GM19240 (cell line): ENCODE measurements around the gene TAF1C.

Experiments
- DNase-seq: peaks from one replicate; pipeline ENCODE4 v3.0.0; 2011; ENCODE audit warnings: low spot score; ENCODE audit not compliant: insufficient read length

Gene TAF1C

DNA sequence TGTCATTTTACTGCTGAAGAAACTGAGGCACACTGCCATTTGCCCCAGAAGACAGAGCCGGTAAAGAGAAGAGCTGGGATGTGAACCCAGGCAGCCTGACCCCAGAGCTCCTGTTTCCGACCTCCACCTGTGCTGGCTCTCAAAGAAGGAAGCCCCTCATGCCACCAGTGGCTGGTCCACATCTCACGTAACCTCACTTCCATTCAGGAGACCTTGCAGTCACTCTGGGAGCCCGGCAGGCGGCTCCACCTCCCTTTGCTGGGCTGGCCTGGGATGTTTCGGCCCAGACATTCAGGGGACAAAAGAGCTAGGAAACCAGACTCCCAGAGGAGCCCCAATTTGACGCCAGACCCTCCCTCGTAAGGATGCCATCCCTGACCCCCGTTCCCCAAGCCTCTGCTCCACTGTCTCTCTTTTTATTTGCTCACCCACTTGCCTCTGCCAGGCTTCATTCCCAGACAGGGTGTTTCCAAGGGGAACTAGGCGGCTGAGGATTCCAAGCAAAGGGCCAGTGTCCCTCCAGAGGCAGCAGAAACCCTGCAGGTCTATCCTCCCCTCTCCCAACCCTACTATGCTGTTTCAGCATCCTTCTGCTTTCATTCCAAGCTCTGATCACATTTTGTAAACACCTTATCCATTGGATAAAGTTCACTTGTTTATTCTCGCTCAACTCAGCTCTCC is 2.8 kb downstream of the TAF1C start:
- no peak for DNase-seq

DNA sequence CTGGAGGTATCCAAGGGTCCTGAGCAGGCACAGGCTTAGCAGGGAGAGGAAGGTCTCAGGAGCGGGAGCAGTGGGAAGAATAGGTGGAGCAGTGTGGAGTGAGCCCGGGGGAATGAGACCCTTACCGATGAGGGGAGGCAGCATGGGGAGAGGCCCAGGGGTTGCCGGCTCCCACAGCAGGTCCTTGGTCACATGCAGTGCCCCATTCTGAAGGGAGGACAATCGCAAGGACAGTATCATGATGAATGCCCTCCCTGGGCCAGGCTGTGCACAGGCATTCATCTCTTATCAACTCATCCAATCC is 3.3 kb downstream of the TAF1C start:
- no peak for DNase-seq

DNA sequence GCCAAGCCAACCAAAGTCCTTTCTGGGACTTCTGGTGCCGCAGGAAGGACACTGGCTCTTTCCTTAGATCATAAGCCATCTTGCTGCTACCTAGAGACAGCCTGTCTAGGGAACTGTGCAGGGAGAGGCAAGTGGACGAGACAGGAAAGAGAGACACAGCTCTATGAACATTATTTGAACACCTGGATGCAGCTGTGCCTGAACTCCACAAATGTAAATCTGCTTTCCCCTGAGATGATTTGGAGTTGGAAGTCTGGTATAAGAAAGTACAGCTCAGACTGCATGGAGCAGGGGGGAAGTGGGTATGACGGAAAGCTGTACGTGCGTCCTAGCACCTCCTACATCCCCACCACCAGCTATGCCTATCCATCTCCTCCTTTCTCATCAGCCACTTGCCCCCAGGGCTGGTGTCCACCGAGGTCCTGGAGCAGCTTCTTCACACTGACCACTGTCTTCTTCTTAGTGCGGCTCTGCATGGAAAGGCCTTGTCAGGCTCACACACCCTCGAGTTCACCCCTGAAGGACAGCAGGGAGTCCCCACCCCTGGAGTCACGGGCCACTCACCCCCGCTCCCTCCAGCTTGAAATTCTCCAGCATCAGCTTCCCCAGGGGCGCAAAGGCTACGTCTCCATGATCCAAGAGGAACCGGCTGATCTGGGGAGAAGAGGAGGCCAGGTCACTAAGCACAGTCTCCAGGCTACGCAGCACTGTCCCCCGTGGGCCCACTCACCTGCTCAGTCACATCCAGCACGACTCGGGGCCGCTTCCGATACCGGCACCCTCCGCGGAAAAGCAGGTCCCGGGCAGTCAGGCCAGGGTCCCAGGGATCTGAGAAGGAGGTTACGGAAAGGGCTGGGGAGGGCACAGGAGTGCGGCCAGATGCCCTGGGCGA is 3.9 kb downstream of the TAF1C start:
- no peak for DNase-seq

DNA sequence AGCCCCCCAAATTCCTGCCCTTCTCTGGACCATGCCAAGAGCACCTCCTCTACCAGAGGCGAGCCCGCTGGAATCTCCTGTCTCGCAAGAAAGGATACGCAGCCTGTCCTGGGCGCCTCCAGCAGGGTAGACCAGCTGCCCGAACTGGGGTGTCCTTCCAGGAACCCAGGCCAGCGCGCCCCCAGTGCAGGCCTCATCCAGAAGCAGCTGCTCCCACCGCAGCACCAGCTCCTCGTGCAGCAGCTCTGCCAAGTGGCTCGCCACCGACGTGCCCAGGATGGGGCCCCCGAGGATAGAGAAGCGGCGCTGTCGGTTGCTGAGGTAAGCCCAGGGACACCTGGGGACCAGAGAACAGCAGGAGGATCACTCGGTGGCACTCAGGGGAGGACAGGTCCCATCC is 4.8 kb downstream of the TAF1C start:
- DNase-seq, result no peak

DNA sequence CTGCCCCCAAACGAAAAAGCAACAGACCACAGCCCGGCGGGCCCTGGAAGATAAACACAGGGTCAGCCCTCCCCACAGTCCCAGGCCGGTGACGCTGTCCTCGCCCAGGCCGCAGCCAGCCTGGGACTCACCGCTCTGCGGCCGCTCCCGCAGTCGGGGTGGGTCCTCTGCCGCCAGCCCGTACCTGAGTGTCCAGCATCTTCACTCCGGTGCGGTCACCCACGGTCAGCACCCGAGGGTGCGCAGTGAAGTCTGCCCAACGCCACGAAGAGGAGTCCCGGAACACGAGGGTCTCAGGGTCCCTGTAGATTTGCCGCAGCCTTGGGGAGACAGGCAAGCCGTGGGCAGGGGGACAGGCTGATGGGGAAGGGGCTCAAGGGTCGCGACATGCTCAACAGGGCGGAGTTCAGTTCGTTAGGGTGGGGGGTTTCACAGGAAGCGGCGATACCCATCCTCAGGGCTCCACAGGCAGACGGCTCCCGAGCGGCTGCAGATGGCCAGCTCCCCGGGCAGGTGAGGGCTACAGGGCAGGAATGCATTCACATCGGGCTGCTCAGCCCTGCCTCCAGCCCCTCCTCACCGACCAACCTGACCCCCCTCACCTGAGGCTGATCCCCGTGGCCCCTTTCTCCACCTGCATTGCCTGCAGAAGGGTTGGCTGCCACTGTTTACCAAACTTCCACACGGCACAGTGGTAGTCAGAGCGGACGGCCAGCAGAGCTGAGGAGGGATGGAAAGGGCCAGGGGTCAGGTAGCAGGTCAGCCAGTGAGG is 5.5 kb downstream of the TAF1C start:
- DNase-seq, result no peak

DNA sequence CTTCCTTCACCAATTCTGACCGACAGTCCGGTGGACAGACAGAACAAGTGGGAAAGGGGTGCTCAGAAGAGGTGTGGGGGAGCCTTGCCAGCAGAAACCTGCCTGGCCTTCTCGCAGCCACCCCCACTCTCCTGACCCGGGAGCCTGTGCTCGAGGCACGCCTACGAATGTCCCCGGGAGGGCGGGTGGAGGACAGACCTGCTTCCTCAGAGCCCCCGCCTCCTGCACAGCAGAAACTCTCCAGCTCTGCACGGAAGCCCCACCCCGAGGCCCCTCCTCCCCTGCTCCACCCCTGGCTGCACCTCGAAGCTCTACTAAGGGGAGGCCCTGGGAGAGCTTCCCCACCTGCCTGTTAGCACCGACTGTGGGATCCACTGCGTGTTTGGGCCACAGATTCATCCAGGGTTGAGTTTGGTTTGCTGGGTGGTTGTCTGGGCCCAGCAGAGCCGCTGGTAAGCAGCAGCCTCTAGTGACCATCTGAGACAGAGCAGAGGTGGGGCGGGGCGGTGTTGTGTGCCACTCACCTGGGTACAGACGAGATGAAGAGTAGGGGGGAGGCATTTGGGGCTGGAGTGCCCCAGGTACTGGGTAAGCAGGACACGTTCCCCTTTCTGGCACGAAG is 6.2 kb downstream of the TAF1C start:
- no peak for DNase-seq

DNA sequence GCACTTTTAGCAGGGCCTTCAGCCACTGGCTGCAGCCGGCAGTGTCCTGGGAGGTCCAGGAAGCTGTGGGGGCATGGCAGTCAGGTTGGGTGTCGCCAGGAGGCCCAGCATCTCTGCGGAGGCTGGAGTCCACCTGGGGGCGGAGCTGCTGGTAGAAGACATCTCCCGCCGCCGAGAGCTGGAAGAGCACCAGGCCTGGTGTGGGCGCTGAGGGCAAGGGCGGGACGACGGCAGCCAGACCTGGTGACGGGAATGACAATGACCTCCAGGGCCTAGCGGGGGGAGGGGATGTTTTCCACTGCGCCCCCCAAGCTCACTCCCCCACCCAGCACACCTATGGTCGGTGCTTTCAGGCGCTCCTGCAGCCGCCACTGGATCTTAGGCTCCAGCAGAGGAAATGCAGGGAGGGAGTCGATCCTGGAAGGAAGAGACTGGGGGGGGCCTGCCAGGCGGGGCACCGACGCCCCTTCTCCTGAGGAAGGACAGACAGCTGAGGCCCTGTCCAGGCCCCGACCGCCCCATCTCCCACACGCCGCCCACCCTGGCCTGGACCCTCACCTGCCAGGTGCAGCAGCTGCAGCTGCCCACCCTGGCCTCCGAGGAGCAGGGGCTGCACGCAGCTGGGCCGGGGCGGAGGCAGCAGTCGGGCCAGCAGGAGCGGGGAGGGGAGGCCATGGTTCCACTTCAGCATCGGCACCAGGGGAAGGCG is 7.1 kb downstream of the TAF1C start:
- no peak for DNase-seq

DNA sequence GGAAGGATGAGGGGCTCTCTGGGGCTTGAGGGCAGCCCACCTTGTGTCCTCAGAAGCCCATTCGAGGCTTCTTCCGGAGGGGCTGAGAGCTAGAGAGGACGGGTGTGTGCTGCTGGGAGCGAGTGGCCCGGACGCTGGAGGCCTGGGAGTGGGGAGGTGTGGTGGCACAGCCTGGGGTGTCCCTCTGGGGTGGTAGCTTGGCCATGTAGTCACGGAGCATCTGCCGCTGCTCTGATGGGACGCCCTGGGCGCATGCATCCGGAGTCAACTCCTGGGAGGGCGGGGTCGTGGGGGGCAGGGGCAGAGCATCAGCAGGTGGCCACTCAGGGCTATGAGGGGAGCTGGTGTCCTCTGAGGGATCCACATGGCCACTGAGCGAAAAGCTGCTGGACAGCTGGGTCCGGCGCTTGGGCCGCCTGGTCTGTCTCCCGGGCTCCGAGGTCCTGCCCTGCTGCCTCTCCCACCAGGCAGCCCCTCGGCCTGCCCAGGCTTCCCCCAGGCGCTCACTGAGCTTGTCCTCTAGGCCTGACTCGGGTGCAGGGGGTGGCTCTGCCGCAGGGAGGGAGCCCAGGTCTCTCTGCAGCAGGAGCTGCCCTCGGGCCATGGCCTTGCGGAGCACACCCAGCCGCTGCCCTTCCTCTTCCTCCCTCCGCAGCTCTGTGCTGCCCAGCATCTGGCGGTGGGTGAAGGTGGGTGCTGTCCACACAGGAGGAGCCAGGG is 7.8 kb downstream of the TAF1C start:
- no peak for DNase-seq

DNA sequence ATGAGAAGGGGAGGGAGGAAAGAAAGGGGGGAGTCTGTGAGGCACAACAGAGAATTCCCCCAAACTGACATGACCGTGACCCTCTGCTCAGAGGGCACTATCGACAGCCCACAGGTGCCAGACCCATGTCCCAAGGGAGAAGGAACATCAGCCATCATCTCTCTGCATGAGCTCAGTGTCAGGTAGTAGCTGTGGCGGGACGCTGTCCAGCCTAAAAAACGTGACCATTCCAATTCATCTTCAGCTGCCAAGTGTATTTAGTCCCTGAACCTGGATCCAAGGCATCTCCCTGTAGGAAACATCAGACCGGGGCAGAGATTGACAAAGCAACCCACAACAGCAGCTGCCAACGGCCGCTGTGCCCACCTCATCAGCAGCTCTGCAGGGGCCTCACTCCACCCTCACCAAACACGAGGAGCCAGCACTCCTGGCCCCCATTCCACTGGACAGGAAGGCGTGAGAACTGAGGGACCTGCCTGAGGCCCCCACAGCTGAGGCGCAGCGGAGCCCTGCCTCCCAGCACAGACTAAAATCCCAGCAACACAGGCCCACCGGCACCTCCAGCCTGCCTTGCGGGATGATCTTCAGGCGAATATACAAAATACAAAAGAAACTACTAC is 8.6 kb downstream of the TAF1C start:
- no peak for DNase-seq

DNA sequence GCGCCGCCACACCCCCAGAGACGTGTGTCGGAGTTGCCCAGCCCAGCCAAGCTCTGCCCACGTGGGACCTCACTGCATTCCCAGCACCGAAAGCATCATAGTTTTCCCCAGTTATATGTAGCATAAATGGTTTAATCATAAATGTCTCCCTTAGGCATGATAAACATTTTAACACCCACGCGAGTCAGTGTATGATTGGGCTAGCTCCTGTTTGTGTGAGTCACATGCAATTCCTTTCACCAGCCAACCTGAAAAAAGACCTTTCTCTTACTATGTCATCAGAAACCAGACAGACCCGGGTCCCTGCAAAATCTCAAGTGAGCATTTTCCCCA is 9.2 kb downstream of the TAF1C start:
- no peak for DNase-seq

DNA sequence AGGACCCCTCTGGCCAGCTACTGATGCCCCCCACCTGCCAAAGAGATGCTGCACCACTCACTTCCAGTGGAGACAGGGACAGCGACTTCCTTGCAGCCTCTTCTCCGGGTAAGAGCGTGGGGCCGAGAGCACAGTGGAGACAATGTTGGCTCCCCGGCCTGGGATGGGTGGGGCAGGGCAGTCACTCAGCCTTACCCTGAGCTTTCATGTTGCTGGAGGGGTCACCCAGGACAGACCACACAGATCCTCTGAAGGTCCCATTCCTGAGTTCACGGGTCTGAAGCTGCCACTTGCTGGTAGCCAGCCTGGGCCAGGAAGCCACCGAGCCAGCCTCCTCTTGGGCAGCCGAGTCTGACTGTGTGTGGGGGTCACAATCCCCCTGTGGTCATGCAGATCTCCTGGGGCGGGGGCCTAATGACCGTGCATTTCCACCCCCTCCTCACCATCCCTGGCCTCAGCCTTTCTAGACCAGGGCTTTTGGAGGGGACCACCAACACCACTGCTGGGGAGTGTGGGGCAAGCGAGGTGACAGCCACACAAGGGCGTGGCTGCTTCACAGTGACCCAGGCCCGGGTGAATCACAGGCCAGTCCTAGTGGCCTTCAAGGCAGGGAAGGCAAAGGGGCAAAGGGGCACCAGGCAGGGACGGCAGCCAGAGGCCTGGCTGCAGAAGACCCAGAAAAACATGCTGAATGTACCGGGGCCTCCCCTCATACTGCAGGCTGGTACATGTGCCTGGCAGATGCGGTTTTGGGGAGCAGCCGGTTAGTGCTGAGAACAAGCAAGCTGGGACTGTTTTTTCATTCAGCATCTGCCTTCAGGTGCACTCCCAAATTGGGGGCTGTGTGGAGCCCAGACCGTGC is 10.4 kb downstream of the TAF1C start:
- no peak for DNase-seq

DNA sequence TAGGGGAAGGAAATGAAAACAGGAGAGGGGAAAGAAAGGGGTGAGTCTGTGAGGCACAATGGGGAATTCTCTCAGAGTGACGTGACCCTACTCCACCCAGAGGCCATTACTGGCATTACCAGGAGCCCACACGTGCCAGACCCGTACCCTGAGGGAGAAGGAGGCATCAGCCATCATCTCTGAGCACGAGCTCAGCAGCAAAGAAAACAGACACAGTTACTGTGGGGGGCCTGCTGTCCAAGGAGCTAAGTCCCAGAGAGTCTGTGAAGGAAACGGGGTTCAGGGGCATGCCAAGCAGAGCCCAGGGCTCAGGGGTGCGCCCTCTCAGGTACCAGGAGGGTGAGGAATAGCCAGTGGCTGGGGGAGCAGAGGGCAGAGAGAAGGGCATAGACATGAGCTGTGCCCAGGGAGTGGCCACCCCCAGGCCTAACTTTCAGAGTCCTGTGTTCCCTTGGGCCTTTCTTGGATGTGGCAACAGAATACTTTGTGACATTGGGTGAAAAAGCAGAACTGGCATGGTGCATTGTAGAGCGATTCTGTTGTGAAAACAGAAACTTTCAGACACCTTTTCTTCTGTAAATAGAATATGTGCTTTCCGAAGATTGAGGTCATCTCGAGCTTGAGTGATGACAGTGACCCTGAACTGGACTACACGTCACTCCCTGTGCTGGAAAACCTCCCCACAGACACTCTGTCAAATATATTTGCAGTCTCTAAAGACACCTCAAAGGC is 11.3 kb downstream of the TAF1C start:
- DNase-seq, result peak; percentile 80

DNA sequence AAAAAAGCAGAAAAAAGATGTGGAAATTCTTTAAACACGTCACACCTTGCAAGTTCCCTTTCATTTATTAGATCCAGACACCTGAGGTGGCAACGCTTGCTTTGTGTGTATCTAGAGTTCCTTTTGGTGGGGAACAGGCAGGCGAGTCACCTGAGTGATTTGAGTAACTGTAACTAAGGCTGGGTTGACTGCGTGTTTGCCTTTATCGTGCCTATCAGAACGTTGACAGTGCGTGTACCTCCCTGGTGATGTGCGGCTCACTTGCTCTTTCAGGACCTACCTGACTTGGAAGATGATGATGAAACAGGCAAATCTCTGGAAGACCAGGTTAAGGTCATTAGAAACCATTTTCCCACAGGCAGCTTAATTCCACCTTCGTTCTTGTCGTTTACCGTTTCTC is 12.5 kb downstream of the TAF1C start:
- DNase-seq, result no peak

DNA sequence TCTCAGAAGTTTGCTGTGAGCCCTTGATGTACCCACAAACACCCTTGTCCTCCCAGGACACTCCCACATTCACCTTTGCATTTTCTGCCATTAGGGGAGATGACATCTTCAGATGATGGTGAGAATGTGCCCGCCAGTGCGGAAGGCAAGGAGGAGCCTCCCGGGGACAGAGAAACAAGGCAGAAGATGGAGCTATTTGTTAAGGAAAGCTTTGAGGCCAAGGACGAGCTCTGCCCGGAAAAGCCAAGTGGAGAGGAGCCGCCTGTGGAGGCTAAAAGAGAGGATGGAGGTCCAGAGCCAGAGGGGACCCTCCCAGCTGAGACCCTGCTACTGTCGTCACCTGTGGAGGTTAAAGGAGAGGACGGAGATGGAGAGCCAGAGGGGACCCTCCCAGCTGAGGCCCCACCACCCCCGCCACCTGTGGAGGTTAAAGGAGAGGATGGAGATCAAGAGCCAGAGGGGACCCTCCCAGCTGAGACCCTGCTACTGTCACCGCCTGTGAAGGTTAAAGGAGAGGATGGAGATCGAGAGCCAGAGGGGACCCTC is 17.0 kb downstream of the TAF1C start:
- DNase-seq, result no peak

DNA sequence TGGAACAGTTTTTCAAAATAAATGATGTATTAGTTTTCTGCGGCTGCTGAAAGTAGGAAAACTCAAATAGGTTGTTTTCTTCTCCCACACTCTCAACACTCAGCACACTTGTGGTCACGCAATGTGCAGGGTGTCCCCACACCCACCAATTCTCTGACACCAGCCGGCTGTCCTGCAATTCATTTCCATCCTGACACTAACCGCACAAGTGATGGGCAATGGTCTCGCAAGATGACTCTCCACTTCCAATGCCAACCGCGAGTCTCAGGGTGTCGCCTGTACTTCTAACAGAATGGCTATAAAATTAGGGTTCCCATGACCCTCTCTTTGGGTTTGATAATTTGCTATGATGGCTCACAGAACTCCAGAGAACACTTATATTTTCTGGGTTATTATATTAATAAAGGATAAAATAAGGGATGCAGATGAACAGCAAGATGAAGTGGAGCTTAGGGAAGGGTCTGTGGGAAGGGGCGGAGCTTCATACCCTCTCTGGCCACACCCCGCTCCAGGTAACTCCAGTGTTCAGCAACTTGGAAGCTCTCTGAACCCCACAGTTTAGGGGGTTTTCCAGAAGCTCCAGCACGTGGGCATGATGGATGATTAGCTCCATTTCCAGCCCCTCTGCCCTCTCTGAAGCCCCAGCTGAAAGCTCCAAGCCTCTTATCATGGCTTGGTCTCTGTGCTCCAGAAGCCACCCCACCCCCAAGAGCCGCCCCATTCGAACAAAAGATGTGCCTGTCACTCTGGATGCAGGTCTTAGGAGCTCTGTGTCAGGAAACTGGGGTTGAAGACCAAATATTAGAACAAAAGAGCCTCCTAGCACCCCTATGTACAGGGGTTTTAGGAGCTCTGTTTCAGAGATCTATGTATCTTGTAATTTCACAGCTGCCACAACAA is 19.8 kb downstream of the TAF1C start:
- no peak for DNase-seq

DNA sequence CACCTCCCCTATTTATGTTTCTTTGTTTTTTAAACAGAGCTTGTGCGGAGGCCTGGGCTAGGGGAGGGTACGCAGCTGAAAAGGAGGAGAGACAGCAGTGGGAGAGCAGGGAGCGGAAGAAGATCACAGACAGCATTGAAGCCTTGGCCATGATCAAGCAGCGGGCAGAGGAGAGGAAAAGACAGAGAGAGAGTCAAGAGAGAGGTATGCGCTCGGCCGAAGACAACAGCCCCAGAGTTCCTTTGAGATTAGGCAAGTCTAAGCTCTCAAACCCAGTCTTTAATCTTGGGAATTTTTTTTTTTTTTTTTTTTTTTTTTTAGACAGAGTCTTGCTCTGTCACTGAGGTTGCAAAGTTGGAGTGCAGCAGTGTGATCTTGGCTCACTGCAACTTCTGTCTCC is 21.1 kb downstream of the TAF1C start:
- DNase-seq, result no peak

DNA sequence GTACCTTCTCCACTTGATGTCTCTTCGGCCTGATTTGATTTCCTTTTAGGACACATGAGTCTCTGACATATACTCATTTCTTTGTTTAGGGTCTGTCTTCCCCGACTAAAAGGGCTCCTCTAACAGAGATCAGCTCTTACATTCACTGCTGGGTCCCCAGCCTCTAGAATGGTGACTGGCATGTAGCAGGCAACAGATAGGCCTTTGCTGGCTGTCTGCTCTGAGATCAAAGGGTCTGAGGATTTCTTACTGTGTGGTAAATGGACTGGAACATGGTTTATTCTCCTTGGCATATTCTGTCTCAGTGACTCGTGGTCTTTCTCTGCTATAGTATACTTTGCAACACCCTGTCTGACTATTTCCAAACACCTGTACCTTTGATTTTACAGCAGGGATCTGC is 25.1 kb downstream of the TAF1C start:
- no peak for DNase-seq
